ENCODE measurements around the gene COQ4.

Gene COQ4

GRCh38 chr9:128383007-128383753 lies 60.5 kb downstream of the COQ4 start:
- no peak for DNase-seq
